Endothelial cell of umbilical vein (primary cell): ENCODE measurements around the gene AZU1. TPM values are rescaled to one million over a fixed set of nuclear protein-coding genes. Genes with fewer than 3 reads are reported as not detected.

ENCODE experiments used
- BruUV-seq: library from RNA; stranded (reverse); fragments of 400-500 nt; replicated peaks from 2 replicates; lab custom pipeline; 2021; lab: Mats Ljungman, UMichigan
- CTCF ChIA-PET: fragments of 300-600, 350-600 bp; sonication (Branson Sonifier 250); formaldehyde crosslinking; loops from one replicate; lab custom pipeline; 2021; ENCODE audit warnings: antibody characterized with exemption, inconsistent platforms; lab: Charles Lee
- POLR2A ChIA-PET: fragments of 300-600, 350-600 bp; sonication (Branson Sonifier 250); formaldehyde crosslinking; loops from one replicate; lab custom pipeline; 2021; ENCODE audit warnings: antibody characterized with exemption, inconsistent platforms; lab: Charles Lee
- DNase-seq: peaks from one replicate; pipeline ENCODE4 v3.0.0-alpha.2; 2011; ENCODE audit warnings: low read depth, low spot score
- FAIRE-seq: peaks from 2 replicates; lab custom pipeline; 2011; peaks lifted over from hg19 to GRCh38; lab: Jason Lieb, UNC
- H2AFZ ChIP-seq: 2 replicates; pipeline ENCODE4 v1.6.0; 2012; ENCODE audit warnings: low read depth, low read length, control low read depth, inconsistent platforms
- H3K27ac ChIP-seq: 2 replicates; pipeline ENCODE4 v1.5.1; 2011; ENCODE audit warnings: low read depth, mild to moderate bottlenecking, control low read depth, low read length, moderate library complexity; ENCODE audit not compliant: insufficient read depth
- H3K27me3 ChIP-seq, 2 experiments: 2 replicates each; pipeline versions ENCODE4 v1.6.0 to v1.6.1; 2011; ENCODE audit warnings: low read length in 2 of 2, mixed read lengths in 1 of 2; ENCODE audit not compliant: control insufficient read depth in 2 of 2, insufficient read depth in 2 of 2
- H3K36me3 ChIP-seq, 2 experiments: 2 replicates in 1 of 2; 3 replicates in 1 of 2; pipeline ENCODE4 v1.5.1; 2011; ENCODE audit warnings: low read length in 2 of 2, mild to moderate bottlenecking in 1 of 2, moderate library complexity in 1 of 2; ENCODE audit not compliant: control insufficient read depth in 2 of 2, insufficient read depth in 2 of 2; ENCODE audit errors: extremely low read depth in 1 of 2
- H3K4me1 ChIP-seq: 3 replicates; pipeline ENCODE4 v1.5.1; 2011; ENCODE audit warnings: mild to moderate bottlenecking, low read length; ENCODE audit not compliant: control insufficient read depth, insufficient read depth; ENCODE audit errors: extremely low read depth
- H3K4me2 ChIP-seq: 2 replicates; pipeline ENCODE4 v1.6.1; 2011; ENCODE audit warnings: low read length, control low read depth, mixed read lengths; ENCODE audit not compliant: insufficient read depth
- H3K4me3 ChIP-seq, 3 experiments: fragments of 200-600 bp in 1 of 3; sonication (generic), shearing (Covaris generic) in 1 of 3; replicated peaks in 1 of 3; 2 replicates each; pipeline ENCODE4 v1.5.1; 2011 to 2016; ENCODE audit warnings: control low read depth in 3 of 3, low read length in 3 of 3, mild to moderate bottlenecking in 2 of 3, inconsistent platforms in 1 of 3, low read depth in 1 of 3, moderate library complexity in 1 of 3; ENCODE audit not compliant: insufficient read depth in 1 of 3
- H3K79me2 ChIP-seq: 2 replicates; pipeline ENCODE4 v1.6.0; 2012; ENCODE audit warnings: low read length, inconsistent platforms; ENCODE audit not compliant: control insufficient read depth, insufficient read depth
- H3K9ac ChIP-seq: replicated peaks from 2 replicates; pipeline ENCODE3; 2011; ENCODE audit warnings: low read length, control low read depth; ENCODE audit not compliant: insufficient read depth; ENCODE audit errors: extremely low read depth
- H3K9me1 ChIP-seq: replicated peaks from 3 replicates; pipeline ENCODE4 v1.6.0; 2011; ENCODE audit warnings: mild to moderate bottlenecking, low read length; ENCODE audit not compliant: control insufficient read depth, insufficient read depth; ENCODE audit errors: extremely low read depth
- H3K9me3 ChIP-seq: replicated peaks from 2 replicates; pipeline ENCODE4 v1.5.1; 2012; ENCODE audit warnings: low read length, inconsistent platforms; ENCODE audit not compliant: control insufficient read depth, insufficient read depth
- H4K20me1 ChIP-seq: replicated peaks from 2 replicates; pipeline ENCODE3; 2011; ENCODE audit warnings: mild to moderate bottlenecking, low read length; ENCODE audit not compliant: control insufficient read depth, insufficient read depth; ENCODE audit errors: extremely low read depth
- CTCF ChIP-seq, 2 donors: IDR thresholded peaks; 1 replicate in 1 of 2; 2 replicates in 1 of 2; pipeline ENCODE4 v1.5.1; 2011; ENCODE audit warnings: low read length in 2 of 2, mild to moderate bottlenecking in 2 of 2, moderate library complexity in 2 of 2, control low read depth in 1 of 2, inconsistent platforms in 1 of 2, low read depth in 1 of 2; ENCODE audit not compliant: insufficient read depth in 1 of 2; ENCODE audit errors: extremely low read depth in 1 of 2
- EZH2 ChIP-seq: IDR thresholded peaks from 2 replicates; pipeline ENCODE4 v1.6.1; 2012; ENCODE audit warnings: borderline replicate concordance, low read depth, mild to moderate bottlenecking, moderate library complexity, low read length, inconsistent platforms; ENCODE audit not compliant: severe bottlenecking
- FOS ChIP-seq: IDR thresholded peaks from 2 replicates; pipeline ENCODE4 v1.6.1; 2011; ENCODE audit warnings: mild to moderate bottlenecking, low read length, moderate library complexity, borderline replicate concordance; ENCODE audit not compliant: insufficient read depth
- MYC ChIP-seq: IDR thresholded peaks from one replicate; pipeline ENCODE4 v1.6.1; 2011; ENCODE audit warnings: mild to moderate bottlenecking, low read depth, low read length
- POLR2A ChIP-seq: IDR thresholded peaks from 2 replicates; pipeline ENCODE4 v1.6.1; 2012; ENCODE audit warnings: low read depth, mild to moderate bottlenecking, control low read depth, low read length
- POLR2AphosphoS5 ChIP-seq: IDR thresholded peaks from 2 replicates; pipeline ENCODE4 v1.6.1; 2012; ENCODE audit warnings: low read depth, mild to moderate bottlenecking, control low read depth, low read length, moderate library complexity; ENCODE audit not compliant: insufficient read depth
- dilution Hi-C: fragments of 300-500 bp; cut with MboI; formaldehyde crosslinking; loops from one replicate; pipeline ENCODE4 v1.15.0; 2019; ENCODE audit warnings: low sequenced_read_pairs; ENCODE audit not compliant: extremely low pct_ligation_motif_present
- intact Hi-C: fragments of 100-400 bp; cut with micrococcal nuclease; formaldehyde crosslinking; loops from one replicate; pipeline ENCODE4 v1.10.0; 2022
- polyA plus RNA-seq, 4 experiments: library from polyadenylated mRNA; depleted of rRNA in 3 of 4; stranded (reverse) in 3 of 4; unstranded in 1 of 4; fragments of >200 nt; gene quantifications; 2 replicates each; pipeline versions ENCODE4 v1.2.1 to v1.2.3, GENCODE V29; 2011 to 2012; ENCODE audit warnings: missing spikeins in 1 of 4
- total RNA-seq: library from RNA; stranded (reverse); gene quantifications from 2 replicates; pipeline ENCODE4 v1.2.3, GENCODE V29; 2021

AZU1 gene
- total and polyA plus RNA-seq, 2 donors (not counting 3 experiments of a cell fraction or from before 2014, with no cell fraction given), result 0.12 TPM; not detected in 1

- FAIRE-seq, result no peak
- DNase-seq, result peak; percentile 80
- Histone ChIP-seq H4K20me1 (no peaks in the 10 kb centered on the region), H3K4me3 (peak overlapping the region; percentile 84 to 93 (median 87)), H3K36me3 (peaks cover 14 to 16% of the 10 kb centered on the region in 2 experiments), H3K9ac (peak overlapping the region; percentile 92), H3K27ac (peak overlapping the region; percentile 73), H3K4me1 (peaks cover 38% of the 10 kb centered on the region), H3K9me1 (no peaks in the 10 kb centered on the region), H3K79me2 (peaks cover 50% of the 10 kb centered on the region), H3K4me2 (peak overlapping the region; percentile 86), H2AFZ (no peak overlapping the region), H3K27me3 (no peaks in the 10 kb centered on the region), H3K9me3 (no peaks in the 10 kb centered on the region)
- BruUV-seq, result no TSS peak
- intact Hi-C loops (loop anchor here (1.0 to 10.0 kb wide), 4 partner anchors 8 to 447 kb away; partner anchors contain the start of genes ATP5F1D and MIDN), dilution Hi-C loops (no loop called here)
- ChIA-PET POLR2A (interaction anchor here (0.5 to 1.3 kb wide), 2 partner anchors 11 to 14 kb away, joined by 4 to 5 read pairs; no protein-coding TSS in a partner anchor), CTCF (interaction anchor here (1.0 to 2.0 kb wide), 4 partner anchors 9 to 27 kb away, joined by 3 to 17 read pairs (median 4); no protein-coding TSS in a partner anchor)
- TF ChIP-seq EZH2, result no peak
- peak; percentile 79 for TF ChIP-seq MYC
- TF ChIP-seq POLR2AphosphoS5, result no peak
- TF ChIP-seq POLR2A, result peak; percentile 15
- TF ChIP-seq CTCF (IDR thresholded peaks at IDR 0.05; ENCODE audit: extremely low read depth in 1 of 2, insufficient read depth in 1 of 2, low read depth in 1 of 2, low read length in 2 of 2), result no peak
- TF ChIP-seq FOS, result no peak
Measured at GRCh38 chr19:797528-798414, 29.9 kb upstream of the AZU1 start.
